Measurements from ENCODE around the gene PSG4.
"Not testable (repeated sequence)": the region's sequence is repeated elsewhere in the genome, so short reads cannot be mapped to it uniquely, and the experiment has no call there.

The PSG4 gene

GRCh38 chr19:43205471-43206105 lies at the start of gene PSG4:
Gene PSG4 (minus strand): TSS chr19:43205638. CDS start chr19:43205536, 102 bp downstream.
- DNase-seq, result not testable (repeated sequence)

- not testable (repeated sequence) for DNase-seq
These were observed 46.0 kb upstream of the PSG4 start for GRCh38 chr19:43251428-43251827.

DNA sequence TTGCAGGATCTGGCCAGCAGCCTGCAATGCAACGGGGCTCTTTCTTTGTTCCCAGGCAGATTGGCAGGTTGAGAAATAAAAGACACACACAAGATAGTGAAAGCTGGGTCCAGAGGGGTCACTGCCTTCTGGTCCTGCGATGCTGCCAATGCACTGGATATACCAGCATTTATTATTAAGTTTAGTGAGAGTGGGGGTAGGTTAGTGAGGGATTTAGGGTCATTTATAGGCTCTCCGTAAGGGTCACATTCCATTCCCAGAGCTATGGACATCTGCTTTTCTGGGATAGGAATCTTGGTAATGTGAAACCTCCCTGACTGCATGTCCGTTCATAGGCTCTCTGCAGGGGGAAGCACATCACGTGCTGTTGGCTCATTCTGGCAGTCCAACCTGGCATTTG lies 44.9 kb upstream of the PSG4 start:
- DNase-seq, result not testable (repeated sequence)

- not testable (repeated sequence) for DNase-seq
These were observed 43.2 kb upstream of the PSG4 start for GRCh38 chr19:43248635-43249002.

DNA sequence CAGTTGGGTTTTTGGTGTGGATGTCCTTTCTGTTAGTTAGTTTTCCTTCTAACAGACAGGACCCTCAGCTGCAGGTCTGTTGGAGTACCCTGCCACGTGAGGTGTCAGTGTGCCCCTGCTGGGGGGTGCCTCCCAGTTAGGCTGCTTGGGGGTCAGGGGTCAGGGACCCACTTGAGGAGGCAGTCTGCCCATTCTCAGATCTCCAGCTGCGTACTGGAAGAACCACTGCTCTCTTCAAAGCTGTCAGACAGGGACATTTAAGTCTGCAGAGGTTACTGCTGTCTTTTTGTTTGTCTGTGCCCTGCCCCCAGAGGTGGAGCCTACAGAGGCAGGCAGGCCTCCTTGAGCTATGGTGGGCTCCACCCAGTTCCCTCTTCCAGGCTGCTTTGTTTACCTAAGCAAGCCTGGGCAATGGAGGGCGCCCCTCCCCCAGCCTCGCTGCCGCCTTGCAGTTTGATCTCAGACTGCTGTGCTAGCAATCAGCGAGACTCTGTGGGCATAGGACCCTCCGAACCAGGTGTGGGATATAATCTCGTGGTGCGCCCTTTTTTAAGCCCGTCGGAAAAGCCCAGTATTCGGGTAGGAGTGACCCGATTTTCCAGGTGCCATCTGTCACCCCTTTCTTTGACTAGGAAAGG lies 41.9 kb upstream of the PSG4 start:
- not testable (repeated sequence) for DNase-seq

- DNase-seq, result not testable (repeated sequence)
These were observed 40.4 kb upstream of the PSG4 start for GRCh38 chr19:43245848-43246247.

- DNase-seq, result not testable (repeated sequence)
These were observed 36.8 kb upstream of the PSG4 start for GRCh38 chr19:43242211-43242610.

DNA sequence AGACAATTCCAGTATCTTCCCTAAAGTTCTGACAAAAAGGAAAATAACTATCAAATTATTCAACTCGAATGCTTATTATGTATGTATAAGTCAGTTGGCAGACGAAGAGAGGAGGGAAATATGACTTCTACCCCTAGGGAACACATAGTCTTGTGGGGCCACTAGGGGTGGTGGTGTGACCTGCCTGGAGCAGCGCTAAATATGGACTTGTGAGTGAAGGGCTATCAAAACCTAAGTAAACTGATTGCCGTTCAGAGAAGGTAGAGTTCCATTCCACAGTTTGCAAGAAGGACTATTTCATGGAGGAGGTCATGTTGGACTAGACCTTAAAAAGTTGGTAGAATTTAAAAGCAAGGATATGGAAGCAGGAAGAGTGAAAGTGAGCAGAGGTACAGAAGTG lies 32.8 kb upstream of the PSG4 start:
- DNase-seq, result not testable (repeated sequence)

DNA sequence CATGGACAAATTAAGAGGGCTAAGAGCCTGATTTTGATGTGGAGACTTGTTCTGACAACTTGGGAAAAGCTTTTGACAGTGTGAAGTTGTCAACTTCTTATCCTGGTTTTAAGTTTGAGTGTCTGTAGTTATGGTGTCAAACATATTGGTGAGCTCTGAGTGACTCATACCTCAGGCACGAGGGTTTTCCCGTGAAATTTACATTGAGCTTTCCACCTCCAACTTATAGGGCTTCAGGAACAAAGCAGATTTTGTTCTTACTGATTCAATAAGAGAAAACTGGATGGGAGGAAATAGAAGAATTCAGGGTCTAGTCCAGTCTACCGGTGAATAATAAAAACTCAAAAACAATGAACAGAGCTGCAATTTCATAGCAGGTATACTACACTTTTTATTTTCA lies 30.2 kb upstream of the PSG4 start:
- DNase-seq, result not testable (repeated sequence)

GRCh38 chr19:43229315-43229714 lies 23.9 kb upstream of the PSG4 start:
- no peak for DNase-seq

GRCh38 chr19:43228730-43229129 lies 23.3 kb upstream of the PSG4 start:
- DNase-seq, result not testable (repeated sequence)

GRCh38 chr19:43226986-43227385 lies 21.5 kb upstream of the PSG4 start:
- not testable (repeated sequence) for DNase-seq

GRCh38 chr19:43224855-43225253 lies 19.4 kb upstream of the PSG4 start:
- no peak for DNase-seq

DNA sequence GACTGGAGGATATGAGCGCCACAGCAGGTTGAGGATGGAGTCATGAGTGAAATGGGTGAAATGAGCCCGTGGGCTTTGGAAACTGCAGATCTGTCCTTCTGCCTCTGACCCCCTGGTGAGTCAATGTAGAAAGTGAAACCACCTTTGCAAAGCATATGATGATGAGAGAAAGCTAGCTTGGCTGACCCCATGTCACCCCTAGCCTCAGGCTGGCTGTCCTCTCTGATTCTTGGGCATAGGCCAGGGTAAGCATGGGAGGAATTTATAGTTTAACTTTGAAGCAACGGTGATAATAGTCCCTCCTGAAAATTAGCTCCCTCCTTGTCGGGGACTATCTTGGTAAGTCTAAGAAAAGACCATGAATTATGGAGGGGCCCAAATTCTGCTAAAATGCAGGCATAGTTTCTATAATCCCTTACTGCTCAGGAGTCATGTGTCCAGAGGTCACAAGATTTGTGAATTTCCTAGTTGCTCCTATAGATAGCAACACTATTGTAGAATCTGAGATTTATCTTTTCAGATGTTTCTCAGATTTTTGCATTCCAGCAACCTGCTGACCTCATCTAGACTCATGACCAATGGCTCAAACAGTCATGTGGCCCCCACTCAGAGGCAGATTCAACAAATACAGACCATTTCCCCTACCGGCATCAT lies 18.9 kb upstream of the PSG4 start:
- not testable (repeated sequence) for DNase-seq

- not testable (repeated sequence) for DNase-seq
These were observed 16.5 kb upstream of the PSG4 start for GRCh38 chr19:43221891-43222290.

DNA sequence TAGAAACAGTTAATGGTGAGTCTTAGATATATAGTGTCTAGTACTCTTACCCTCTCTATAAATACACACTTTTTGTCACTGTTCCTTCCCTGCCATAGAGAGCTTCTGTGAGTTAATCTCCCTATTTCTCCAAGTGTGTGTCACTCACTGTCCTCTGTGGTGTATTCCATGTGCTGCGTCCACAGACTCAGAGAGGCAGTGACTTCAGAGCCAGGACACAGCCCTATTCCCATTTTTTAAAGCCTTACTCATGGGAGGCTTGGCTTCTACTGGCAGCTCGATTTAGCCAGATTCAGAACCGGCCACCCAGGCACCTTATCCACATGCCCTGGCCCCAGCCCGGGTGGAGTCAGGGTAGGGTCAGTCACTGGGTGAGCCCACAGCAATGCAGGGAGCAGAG lies 13.7 kb upstream of the PSG4 start:
- not testable (repeated sequence) for DNase-seq

DNA sequence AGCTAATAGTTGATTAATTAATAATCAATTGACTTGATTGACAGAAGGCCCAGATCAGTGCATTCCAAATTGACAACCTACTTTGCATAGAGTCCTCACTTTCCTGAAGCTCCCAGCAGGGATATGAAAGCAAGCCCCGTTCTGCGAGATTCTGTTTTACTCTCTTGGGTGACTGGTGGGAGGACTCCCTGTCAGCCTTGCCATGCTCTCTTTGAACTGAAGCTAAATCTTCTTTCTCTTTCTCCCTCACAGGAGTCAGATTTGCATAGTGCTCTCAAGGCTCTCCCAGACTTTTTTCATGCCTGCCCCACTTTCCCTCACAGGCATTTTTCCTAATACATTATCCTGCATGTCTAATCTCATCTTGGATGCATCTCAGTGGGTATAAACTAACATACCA lies 10.4 kb upstream of the PSG4 start:
- DNase-seq, result not testable (repeated sequence)

GRCh38 chr19:43207991-43208390 lies 2.6 kb upstream of the PSG4 start:
- DNase-seq, result no peak

DNA sequence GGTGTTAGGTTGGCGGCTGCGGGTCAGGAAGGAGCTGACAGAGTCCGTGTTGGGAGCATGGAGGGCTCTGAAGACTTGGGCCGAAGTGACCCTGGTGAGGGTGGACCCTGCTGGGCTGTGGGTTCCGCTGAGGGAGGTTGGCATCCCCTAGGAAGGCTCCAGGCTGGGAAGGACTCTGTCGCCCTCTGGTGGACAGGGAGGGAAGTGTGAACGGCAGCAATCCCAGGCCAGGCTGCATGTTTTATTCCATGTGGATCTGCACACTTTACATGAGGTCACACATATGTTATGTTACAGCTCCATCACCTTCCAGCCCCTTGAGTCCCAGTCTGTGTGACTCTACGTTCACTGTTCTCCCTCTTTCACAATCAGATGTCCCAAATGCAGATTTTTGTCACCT lies 1.7 kb upstream of the PSG4 start:
- DNase-seq, result not testable (repeated sequence)

- not testable (repeated sequence) for DNase-seq
These were observed 1.8 kb downstream of the PSG4 start for GRCh38 chr19:43203611-43204010.

- not testable (repeated sequence) for DNase-seq
These were observed 3.5 kb downstream of the PSG4 start for GRCh38 chr19:43201891-43202290.

DNA sequence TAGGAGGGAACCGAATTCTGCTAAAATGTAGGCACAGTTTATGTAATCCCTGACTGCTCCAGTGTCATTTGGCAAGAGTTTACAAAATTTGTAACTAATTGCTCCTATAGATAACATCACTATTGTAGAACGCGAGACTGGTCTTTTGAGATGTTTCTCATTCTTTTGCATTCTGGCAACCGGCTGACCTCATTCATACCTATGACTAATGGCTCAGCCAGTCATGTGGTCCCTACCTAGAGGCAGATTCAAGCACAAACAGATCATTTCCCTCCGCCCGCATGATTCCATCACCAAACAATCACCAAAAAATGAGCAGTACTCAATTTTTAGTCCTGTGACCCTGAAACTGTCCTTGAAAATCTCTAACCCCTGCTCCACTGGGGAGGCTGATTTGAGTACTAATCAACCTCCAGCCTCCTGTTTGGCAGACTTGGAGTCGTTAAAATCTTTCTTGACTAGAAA lies 4.1 kb downstream of the PSG4 start:
- DNase-seq, result not testable (repeated sequence)

GRCh38 chr19:43198686-43199419 lies 6.6 kb downstream of the PSG4 start:
- DNase-seq, result not testable (repeated sequence)
